Calu3 (cell line): ENCODE results near the gene PCSK4. TPM values are rescaled to one million over a fixed set of nuclear protein-coding genes. Genes with fewer than 3 reads are reported as not detected.

Experiments used
- BruUV-seq: library from RNA; stranded (reverse); fragments of 400-500 nt; replicated peaks from 2 replicates; lab custom pipeline; 2021; lab: Mats Ljungman, UMichigan
- CTCF ChIA-PET: fragments of 300-600 bp; sonication (Branson Sonifier 250); formaldehyde crosslinking; loops from one replicate; lab custom pipeline; 2022; ENCODE audit warnings: antibody characterized with exemption; lab: Charles Lee
- DNase-seq: peaks from one replicate; pipeline ENCODE4 v3.0.0; 2022
- H3K27ac Mint-ChIP-seq: one replicate; pipeline ENCODE4 v1.8.0; 2022; ENCODE audit warnings: mixed read lengths; ENCODE audit not compliant: unreplicated experiment
- H3K27me3 Mint-ChIP-seq: one replicate; pipeline ENCODE4 v1.8.0; 2022; ENCODE audit warnings: mixed read lengths; ENCODE audit not compliant: unreplicated experiment
- H3K36me3 Mint-ChIP-seq: one replicate; pipeline ENCODE4 v1.8.0; 2022; ENCODE audit warnings: mild to moderate bottlenecking, moderate library complexity, mixed read lengths; ENCODE audit not compliant: insufficient read depth, unreplicated experiment
- H3K4me1 Mint-ChIP-seq: one replicate; pipeline ENCODE4 v1.8.0; 2022; ENCODE audit warnings: mild to moderate bottlenecking, low read depth, mixed read lengths; ENCODE audit not compliant: unreplicated experiment
- H3K4me3 Mint-ChIP-seq: one replicate; pipeline ENCODE4 v1.8.0; 2022; ENCODE audit warnings: mild to moderate bottlenecking, low read depth, moderate library complexity, mixed read lengths; ENCODE audit not compliant: unreplicated experiment
- H3K9me3 Mint-ChIP-seq: one replicate; pipeline ENCODE4 v1.8.0; 2022; ENCODE audit warnings: low read depth, mixed read lengths; ENCODE audit not compliant: unreplicated experiment
- intact Hi-C: fragments of 100-400 bp; cut with micrococcal nuclease; formaldehyde crosslinking; loops from one replicate; pipeline ENCODE4 v1.10.0; 2022; ENCODE audit not compliant: unreplicated experiment
- total RNA-seq: library from RNA; stranded (reverse); gene quantifications from 2 replicates; pipeline ENCODE4 v1.2.3, GENCODE V29; 2022
- TF ChIP-seq, protein P1 (sequence below): fragments of 200-600 bp; IDR thresholded peaks from one replicate; pipeline ENCODE4 v1.8.0; 2022; ENCODE audit warnings: antibody characterized with exemption; ENCODE audit not compliant: unreplicated experiment

The PCSK4 gene
- total RNA-seq, 1 experiment from 2014 or later = 5.5 TPM

DNA sequence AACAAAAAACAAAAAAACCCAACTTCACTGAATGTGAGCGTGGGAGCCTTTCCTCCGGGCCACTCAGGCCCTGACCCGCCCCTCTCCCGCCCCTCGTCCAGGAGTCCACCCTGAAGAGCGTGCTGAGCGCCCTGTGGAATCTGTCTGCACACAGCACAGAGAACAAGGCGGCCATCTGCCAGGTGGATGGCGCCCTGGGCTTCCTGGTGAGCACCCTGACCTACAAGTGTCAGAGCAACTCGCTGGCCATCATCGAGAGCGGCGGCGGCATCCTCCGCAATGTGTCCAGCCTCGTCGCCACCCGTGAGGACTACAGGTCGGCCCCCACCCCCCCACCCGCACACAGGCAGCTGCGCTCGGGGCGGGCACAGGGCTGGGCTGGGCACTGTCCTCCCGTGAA, 28.3 kb downstream of the PCSK4 start:
- Mint-ChIP-seq H3K9me3 (no peaks in the 10 kb centered on the region), H3K4me3 (no peak overlapping the region), H3K4me1 (no peaks in the 10 kb centered on the region), H3K27ac (no peak overlapping the region), H3K27me3 (peaks cover 26% of the 10 kb centered on the region), H3K36me3 (peaks cover 9% of the 10 kb centered on the region)
- no peak for DNase-seq
- CTCF ChIA-PET = interaction anchor here (0.7 kb wide), 2 partner anchors 30 to 81 kb away, joined by 3 to 6 read pairs; no protein-coding TSS in a partner anchor
- intact Hi-C loops = no loop called here
- TF ChIP-seq, protein P1, sequence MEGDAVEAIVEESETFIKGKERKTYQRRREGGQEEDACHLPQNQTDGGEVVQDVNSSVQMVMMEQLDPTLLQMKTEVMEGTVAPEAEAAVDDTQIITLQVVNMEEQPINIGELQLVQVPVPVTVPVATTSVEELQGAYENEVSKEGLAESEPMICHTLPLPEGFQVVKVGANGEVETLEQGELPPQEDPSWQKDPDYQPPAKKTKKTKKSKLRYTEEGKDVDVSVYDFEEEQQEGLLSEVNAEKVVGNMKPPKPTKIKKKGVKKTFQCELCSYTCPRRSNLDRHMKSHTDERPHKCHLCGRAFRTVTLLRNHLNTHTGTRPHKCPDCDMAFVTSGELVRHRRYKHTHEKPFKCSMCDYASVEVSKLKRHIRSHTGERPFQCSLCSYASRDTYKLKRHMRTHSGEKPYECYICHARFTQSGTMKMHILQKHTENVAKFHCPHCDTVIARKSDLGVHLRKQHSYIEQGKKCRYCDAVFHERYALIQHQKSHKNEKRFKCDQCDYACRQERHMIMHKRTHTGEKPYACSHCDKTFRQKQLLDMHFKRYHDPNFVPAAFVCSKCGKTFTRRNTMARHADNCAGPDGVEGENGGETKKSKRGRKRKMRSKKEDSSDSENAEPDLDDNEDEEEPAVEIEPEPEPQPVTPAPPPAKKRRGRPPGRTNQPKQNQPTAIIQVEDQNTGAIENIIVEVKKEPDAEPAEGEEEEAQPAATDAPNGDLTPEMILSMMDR = no peak
- BruUV-seq = no TSS peak

DNA sequence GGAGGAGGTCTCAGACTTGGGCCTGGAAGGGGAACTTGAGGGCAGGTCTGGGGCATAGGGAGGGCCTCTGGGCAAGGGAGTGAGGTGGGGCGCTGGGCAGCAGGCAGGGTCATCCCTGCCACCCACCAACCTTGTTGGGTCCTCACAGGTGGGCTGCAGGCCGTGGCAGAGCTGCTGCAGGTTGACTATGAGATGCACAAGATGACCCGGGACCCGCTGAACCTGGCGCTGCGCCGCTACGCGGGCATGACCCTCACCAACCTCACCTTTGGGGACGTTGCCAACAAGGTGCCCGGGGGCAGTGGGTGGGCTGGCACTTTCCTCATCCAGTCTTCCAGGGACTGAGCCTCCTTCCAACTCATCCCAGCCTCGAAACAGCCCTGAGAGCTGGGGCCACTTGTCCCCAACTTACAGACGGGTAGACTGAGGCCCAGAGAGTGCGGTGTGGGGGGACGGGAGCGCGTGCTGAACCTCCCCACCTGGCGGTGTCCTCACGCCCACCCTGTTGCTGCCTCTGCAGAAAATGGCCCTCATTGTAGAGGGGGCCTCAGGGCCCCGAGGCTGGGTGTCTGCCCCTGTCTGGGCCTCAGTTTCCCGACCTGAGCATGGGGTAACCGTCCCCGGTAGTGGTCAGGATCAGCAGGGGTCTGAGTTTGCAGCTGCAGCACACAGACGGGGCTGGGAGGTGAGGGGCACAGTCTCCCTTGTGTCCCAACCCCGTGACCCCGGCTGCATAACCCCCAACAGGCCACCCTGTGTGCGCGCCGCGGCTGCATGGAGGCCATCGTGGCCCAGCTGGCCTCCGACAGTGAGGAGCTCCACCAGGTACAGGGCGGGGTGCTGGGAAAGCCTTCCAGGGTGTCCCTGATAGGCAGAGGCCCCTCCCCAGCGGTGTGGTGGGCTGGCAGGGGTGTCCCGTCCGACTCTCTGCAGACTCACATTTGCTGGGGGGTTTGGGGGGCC, 29.8 kb downstream of the PCSK4 start:
- CTCF ChIA-PET = no interaction called here
- Mint-ChIP-seq H3K4me3 (no peak overlapping the region), H3K4me1 (no peaks in the 10 kb centered on the region), H3K9me3 (no peaks in the 10 kb centered on the region), H3K36me3 (peaks cover 19% of the 10 kb centered on the region), H3K27me3 (peaks cover 36% of the 10 kb centered on the region), H3K27ac (no peak overlapping the region)
- TF ChIP-seq, protein P1 = no peak
- intact Hi-C loops = no loop called here
- no TSS peak for BruUV-seq
- no peak for DNase-seq

DNA sequence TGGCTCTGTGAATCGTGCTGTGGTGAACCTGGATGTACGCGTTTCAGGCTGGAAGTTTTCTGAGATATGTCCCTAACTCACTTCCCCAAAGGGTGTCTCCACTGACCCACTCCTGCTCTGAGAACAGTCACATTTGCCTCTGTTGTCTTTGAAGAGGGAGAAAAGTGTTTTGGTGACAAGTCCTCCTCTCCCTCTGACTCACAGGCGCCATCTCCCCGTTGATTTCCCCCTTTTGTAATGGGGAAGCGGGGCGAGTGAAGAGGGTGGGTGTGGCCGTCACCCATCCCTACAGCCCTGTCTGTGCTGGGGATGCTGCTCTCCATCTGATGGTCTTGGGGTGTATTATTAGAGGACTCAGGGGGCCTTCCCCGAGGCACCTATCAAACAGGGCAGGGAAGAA, 30.7 kb downstream of the PCSK4 start:
- intact Hi-C loops = no loop called here
- Mint-ChIP-seq H3K36me3 (peaks cover 20% of the 10 kb centered on the region), H3K27ac (no peak overlapping the region), H3K27me3 (peaks cover 42% of the 10 kb centered on the region), H3K4me1 (no peaks in the 10 kb centered on the region), H3K4me3 (no peak overlapping the region), H3K9me3 (no peaks in the 10 kb centered on the region)
- TF ChIP-seq, protein P1 = no peak
- CTCF ChIA-PET = no interaction called here
- DNase-seq = no peak
- BruUV-seq = no TSS peak

DNA sequence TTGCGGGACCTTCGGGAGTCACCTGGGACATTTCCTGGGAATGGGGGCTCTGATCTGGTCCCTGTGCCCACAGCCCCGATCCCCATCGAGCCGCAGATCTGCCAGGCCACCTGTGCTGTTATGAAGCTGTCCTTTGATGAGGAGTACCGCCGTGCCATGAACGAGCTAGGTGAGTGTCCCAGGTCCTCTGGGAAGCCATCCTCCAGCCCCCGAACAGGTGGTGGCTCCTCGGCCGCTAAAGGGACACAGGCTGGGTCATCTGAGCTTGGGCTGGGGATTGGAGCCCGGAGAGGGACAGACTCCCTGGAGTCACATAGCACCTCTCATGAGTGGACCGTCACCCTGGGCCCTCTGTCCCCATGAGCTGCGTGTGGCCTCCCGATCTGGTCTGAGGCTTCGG, 32.3 kb downstream of the PCSK4 start:
- Mint-ChIP-seq H3K9me3 (no peaks in the 10 kb centered on the region), H3K4me1 (no peaks in the 10 kb centered on the region), H3K4me3 (no peak overlapping the region), H3K27me3 (peaks cover 58% of the 10 kb centered on the region), H3K27ac (no peak overlapping the region), H3K36me3 (peaks cover 25% of the 10 kb centered on the region)
- intact Hi-C loops = no loop called here
- TF ChIP-seq, protein P1 = no peak
- no peak for DNase-seq
- no TSS peak for BruUV-seq
- CTCF ChIA-PET = interaction anchor here (0.5 to 0.7 kb wide), 2 partner anchors 427 to 1526 kb away, joined by 3 read pairs; partner anchors contain the start of gene ABHD17A
